Activated CD4-positive, alpha-beta T cell treated with anti-CD3 and anti-CD28 coated beads, Interleukin-2, amount 50 U/mL, for 24 hours (primary cell): Measurements from ENCODE around the gene HNRNPR.
"Not testable (repeated sequence)": the region's sequence is repeated elsewhere in the genome, so short reads cannot be mapped to it uniquely, and the experiment has no call there.

ENCODE experiments used
- DNase-seq, 2 donors: peaks; one replicate each; pipeline ENCODE4 v3.0.0-alpha.2; 2020; ENCODE audit warnings: low read depth in 1 of 2, low spot score in 1 of 2

The HNRNPR gene

GRCh38 chr1:23331713-23332112 is 12.4 kb downstream of the HNRNPR start:
- DNase-seq = no peak

GRCh38 chr1:23330846-23331245 is 13.2 kb downstream of the HNRNPR start:
- DNase-seq = no peak

- DNase-seq = no peak
Observed at GRCh38 chr1:23325393-23325792, 18.7 kb downstream of the HNRNPR start.

DNA sequence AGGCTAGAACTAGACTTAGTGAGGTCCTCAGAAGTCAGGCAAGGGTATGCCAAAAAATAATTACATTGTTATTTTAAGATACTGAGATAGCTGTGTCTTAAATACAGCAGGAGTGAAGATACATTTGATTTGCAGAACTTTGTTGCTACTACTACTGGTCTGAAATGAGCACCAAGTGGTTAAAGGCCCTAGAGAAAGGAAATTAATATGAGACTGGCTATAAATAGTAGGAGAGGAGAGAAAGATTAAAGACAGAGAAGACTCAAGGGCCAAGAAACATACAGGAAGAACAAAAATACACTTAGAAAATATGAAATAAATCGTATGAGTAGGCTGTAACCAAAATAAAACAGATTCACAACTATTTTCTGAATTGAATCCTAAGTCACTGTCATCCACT is 21.3 kb downstream of the HNRNPR start:
- no peak for DNase-seq

GRCh38 chr1:23310280-23310679 is 33.8 kb downstream of the HNRNPR start:
- DNase-seq = not testable (repeated sequence)

- no peak for DNase-seq
Observed at GRCh38 chr1:23304140-23304620, 39.9 kb downstream of the HNRNPR start.

GRCh38 chr1:23303524-23303923 is 40.6 kb downstream of the HNRNPR start:
- DNase-seq = no peak

GRCh38 chr1:23296931-23297330 is 47.2 kb downstream of the HNRNPR start:
- DNase-seq = no peak

- DNase-seq = no peak
Observed at GRCh38 chr1:23291706-23292105, 52.4 kb downstream of the HNRNPR start.

GRCh38 chr1:23290836-23291565 is 53.1 kb downstream of the HNRNPR start:
- DNase-seq = no peak

DNA sequence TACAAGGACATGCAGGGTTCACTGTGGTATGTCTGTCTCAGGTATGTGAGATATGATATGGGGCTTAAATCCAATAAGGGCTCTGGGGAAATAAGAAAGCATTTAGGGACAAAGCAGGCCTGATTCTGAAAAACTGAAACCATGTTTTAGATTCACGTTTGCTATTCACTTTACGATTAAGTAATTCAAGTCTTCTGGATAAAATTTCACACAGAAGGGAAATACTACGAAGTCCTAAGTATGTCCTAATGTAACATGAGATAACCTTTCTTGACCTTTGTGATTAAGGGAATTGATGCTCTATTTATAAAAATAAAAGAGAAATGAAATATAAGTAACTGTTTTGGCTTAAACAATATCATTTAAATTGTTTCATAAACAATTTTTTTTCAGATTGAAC is 55.4 kb downstream of the HNRNPR start:
- no peak for DNase-seq

DNA sequence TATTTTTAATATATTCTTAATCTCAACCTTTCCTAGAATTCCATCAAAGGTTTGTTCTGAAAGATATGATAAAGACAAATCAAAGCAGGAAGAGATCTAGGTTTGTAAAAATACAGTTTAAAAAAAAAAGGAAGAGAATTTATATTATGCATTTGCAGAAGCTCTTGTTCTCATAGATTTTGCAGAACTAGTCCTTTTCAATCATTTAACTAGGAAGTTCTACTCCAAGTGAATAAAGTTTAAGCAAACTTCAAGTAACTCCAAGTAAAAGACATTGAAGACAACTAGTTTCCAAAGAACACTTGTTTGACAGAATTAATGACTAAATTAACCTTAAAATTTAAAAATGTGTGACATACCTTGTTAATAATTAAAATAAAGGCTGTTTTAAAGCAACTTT is 55.9 kb downstream of the HNRNPR start:
- DNase-seq = no peak

GRCh38 chr1:23286401-23286800 is 57.7 kb downstream of the HNRNPR start:
- no peak for DNase-seq

DNA sequence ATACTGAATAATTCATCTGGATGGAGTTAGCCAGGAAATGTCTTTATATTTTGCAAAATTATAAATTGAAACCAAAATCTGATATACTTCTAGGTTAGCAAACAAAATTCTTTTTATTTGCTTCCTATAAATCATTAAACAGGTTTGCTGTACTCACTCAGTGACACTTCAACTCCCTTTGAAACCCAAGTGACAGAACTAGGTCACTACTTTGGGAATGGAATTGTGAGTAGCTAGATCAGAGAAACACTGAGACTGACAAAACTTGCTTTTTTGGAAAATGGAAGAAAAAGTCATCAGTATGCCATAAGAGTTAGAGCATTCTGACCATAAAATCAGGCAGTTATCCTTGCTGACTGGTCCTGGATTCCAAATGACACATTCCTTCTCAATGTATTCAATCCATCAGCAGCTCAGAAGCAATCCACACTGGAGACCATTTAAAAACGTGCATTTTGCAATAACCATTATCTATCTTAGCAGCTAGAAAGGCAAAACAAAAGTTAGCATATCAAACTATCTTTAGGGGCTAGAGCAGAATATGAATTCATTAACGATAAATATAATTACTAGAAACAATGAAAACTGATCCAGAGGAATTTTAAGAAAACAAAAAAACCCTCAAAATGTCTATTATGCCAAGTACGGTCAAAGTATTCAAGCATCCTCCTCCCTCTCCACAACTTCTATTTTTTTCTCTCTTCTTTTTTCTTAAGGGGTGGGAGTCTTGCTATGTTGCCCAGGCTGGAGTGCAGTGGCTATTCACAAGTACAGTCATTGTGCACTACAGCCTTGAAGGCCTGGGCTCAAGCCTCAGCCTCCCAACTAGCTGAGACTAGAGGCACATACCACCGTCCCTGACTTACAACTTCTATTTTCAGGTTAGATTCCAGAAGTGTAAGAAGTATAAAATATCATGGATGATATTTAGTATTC is 60.1 kb downstream of the HNRNPR start:
- DNase-seq = no peak

DNA sequence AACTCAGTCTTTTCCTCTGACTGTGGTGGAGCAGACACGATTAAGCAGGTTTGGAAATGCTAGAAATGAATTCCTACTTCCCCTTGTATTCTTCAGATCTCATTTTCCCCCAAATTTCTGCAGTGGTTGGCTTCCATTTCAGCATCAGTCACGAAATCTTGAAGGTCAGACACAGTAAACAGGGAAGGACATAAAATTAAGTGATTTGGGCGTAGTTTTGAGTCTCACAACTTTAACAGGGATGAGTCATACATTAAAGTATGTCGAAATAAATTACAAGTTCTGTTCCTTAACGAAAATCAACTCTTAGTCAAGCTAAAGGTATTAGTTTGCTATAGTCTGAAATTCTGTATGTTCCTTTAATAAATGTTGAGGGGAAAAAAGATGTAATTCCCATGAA is 61.1 kb downstream of the HNRNPR start:
- DNase-seq = no peak

- DNase-seq = no peak
Observed at GRCh38 chr1:23278717-23279116, 65.4 kb downstream of the HNRNPR start.

- no peak for DNase-seq
Observed at GRCh38 chr1:23276531-23276930, 67.6 kb downstream of the HNRNPR start.

DNA sequence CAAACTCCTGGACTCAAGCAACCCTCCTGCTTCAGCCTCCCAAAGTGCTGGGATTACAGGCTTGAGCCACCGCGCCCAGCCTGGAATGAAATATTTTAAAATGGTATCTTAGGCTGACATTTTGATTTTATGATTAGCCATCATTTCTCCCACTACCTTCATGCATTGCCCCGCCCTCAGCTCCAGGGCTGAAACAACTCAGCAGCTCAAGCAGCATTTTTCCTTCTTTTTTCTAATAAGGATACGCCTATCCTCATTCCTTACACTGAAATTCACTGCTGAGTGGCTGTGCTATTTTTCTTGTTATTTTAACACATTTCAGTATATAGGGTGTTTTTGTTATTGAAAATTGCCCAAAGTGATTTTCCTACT is 70.0 kb downstream of the HNRNPR start:
- DNase-seq = no peak

- no peak for DNase-seq
Observed at GRCh38 chr1:23273450-23274133, 70.5 kb downstream of the HNRNPR start.

DNA sequence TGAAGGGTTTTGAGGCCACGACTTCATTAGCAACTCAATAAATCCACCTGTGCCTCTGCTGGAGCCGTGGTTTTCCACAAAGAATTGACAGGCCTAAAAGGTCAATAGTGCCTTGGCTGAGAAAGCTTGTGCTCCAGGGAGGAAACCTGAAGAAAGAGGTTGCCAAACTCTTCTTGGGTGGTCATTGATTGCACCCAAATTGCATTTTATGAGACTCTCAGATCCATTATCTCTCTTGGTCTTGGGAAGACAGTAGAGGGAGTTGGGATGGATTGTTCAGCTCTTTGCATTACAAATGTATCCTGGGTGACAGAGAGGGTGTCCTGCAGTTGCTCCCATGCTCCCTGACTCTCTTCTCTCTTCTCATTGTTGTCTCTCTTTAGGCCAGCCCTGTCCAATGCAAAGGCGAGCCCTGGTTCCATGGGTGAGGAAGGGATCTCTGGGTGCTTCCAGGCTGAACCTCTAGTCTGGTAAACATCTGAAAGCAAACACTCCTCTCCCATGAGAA is 80.7 kb downstream of the HNRNPR start:
- no peak for DNase-seq

DNA sequence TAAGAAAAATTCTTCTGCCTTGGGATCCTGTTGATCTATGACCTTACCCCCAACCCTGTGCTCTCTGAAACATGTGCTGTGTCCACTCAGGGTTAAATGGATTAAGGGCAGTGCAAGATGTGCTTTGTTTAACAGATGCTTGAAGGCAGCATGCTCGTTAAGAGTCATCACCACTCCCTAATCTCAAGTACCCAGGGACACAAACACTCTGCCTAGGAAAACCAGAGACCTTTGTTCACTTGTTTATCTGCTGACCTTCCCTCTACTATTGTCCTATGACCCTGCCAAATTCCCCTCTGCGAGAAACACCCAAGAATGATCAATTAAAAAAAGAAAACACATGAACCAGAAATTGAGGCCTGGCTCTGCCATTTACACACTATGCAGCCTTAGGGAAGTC is 86.0 kb downstream of the HNRNPR start:
- not testable (repeated sequence) for DNase-seq
